Mucosa of stomach (tissue), 1 donor: Measurements from ENCODE around the gene UNC5C.

Experiments
- H3K27me3 ChIP-seq: one replicate; pipeline ENCODE4 v1.7.0; 2013; ENCODE audit warnings: mild to moderate bottlenecking, low read length; ENCODE audit not compliant: control insufficient read depth, insufficient read depth
- H3K36me3 ChIP-seq: one replicate; pipeline ENCODE4 v1.7.0; 2013; ENCODE audit warnings: low read length; ENCODE audit not compliant: control insufficient read depth, insufficient read depth
- H3K4me1 ChIP-seq: one replicate; pipeline ENCODE4 v1.7.0; 2013; ENCODE audit warnings: mild to moderate bottlenecking, low read length; ENCODE audit not compliant: control insufficient read depth, insufficient read depth
- H3K4me3 ChIP-seq: one replicate; pipeline ENCODE4 v1.7.0; 2013; ENCODE audit warnings: low read length
- H3K9ac ChIP-seq: one replicate; pipeline ENCODE4 v1.7.0; 2013; ENCODE audit warnings: mild to moderate bottlenecking, low read length, moderate library complexity
- H3K9me3 ChIP-seq: one replicate; pipeline ENCODE4 v1.7.0; 2013; ENCODE audit warnings: mild to moderate bottlenecking, low read length, moderate library complexity; ENCODE audit not compliant: control insufficient read depth
- donor health status: Pancreatic carcinoma.

UNC5C gene

DNA sequence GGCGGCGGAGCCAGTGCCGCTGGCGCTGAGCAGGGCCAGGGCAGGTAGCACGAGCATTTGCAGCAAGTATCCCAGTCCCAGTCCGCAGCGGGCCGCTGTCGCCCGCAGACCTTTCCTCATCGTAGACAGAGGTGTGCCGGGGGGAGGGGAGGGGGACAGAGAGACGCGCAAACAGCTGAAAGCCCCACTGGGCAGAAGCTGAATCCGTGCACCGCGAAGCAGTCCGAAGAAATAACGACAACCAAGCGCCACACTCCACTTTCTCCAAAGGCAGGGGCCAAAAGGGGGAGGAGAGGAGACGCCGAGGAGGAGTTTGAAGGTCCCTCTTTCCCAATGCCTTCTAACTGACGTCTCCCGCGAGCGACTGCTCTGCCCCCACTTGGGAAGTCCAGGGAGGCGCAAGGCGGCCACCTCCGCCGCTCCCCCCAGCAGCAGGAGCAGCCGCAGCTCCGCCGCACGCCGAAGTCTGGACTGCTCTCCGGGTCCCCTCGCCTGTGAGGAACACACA lies at the start of gene UNC5C:
UNC5C (minus strand) TSS at position 236 of the 508 bp plus-strand sequence.
- H3K27me3 ChIP-seq: peaks cover 33% of the 10 kb centered on the region
- peak within 1 kb of the TSS; percentile 55 for H3K9ac ChIP-seq

DNA sequence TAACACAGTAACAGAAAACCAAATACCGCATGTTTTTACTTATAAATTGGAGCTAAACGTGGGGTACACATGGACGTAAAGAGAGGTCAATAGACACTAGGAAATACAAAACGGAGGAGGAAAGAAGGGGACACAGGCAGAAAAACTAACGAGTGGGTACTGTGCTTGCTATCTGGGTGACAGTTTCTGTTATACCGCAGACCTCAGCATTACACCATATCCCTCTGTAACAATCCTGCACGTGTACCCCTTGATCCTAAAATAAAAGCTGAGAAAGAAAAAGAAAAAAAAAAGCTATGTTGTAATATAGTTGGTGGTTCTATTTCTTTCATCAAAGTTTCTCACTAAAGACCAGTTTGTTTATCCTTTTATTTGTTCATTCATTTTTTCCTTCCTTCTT lies 47.9 kb upstream of the UNC5C start:
- Histone ChIP-seq H3K9me3 (no peaks in the 10 kb centered on the region), H3K4me1 (no peaks in the 10 kb centered on the region), H3K4me3 (no peak overlapping the region)

More for the DNA sequence above, at the start of gene UNC5C:
- Histone ChIP-seq H3K9me3 (no peaks in the 10 kb centered on the region), H3K36me3 (no peaks in the 10 kb centered on the region), H3K4me3 (no peak within 1 kb of the TSS), H3K4me1 (no peaks in the 10 kb centered on the region)

DNA sequence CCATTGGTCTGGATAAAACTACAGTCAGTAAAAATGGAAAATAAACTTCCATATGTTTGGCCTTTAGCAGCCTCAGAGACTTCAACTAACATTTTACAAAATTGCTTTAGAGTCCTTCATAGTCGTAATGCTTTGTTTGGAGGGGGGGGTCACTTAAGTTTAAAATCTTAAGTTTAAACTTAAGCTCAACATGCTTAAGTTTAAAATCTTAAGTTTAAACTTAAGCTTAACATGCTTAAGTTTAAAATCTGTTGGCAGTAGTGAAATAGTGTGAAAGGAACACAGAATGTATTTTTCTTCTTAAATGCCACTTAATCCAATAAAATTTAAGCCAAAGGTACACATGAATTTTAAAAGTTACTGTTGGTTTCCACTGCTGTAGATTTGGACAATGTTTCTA lies 45.9 kb upstream of the UNC5C start:
- Histone ChIP-seq H3K4me3 (no peak overlapping the region), H3K9me3 (no peaks in the 10 kb centered on the region), H3K9ac (no peak overlapping the region), H3K27me3 (no peaks in the 10 kb centered on the region), H3K36me3 (no peaks in the 10 kb centered on the region), H3K4me1 (no peaks in the 10 kb centered on the region)

More for the DNA sequence above, 47.9 kb upstream of the UNC5C start:
- Histone ChIP-seq H3K27me3 (no peaks in the 10 kb centered on the region), H3K9ac (no peak overlapping the region), H3K36me3 (no peaks in the 10 kb centered on the region)

DNA sequence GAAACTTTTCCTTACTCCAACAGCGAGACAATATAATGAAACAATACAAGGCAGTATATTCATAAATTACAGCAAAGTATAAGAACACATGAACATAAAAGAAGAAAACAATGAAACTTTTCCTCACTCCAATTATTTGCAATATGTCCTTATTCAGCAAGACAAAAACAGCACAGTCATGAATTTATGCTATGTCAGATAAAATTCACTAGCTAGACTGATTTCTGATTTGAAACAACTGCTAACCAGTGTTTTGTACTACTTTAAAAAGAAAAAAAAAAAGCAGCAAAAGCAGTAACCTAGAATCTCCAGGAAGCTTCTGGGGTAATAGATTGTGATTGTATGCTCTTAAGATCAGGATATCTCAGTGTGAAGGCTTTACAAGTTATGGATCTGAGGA lies 45.2 kb upstream of the UNC5C start:
- Histone ChIP-seq H3K9me3 (no peaks in the 10 kb centered on the region), H3K27me3 (no peaks in the 10 kb centered on the region), H3K4me1 (no peaks in the 10 kb centered on the region), H3K4me3 (no peak overlapping the region), H3K36me3 (no peaks in the 10 kb centered on the region), H3K9ac (no peak overlapping the region)

DNA sequence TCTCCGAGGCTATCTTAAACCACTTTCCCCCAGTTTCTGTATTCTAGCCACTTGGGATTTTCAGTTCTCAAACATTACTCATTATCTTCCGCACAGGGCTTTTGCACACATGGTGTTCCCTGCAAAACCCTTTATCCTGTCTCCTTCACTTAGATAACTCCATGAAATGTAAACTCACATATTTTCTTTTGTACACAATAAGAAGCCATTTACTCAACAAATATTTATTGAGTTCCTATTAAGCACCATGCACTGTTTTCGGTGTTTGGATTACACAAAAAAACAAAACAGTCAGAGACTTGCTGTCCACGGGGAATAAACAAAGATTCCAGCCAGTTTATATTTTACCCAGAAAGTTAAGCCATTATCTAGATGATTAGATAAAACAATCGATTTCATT lies 42.5 kb upstream of the UNC5C start:
- no peak overlapping the region for H3K4me3 ChIP-seq
- H3K9me3 ChIP-seq: no peaks in the 10 kb centered on the region
- no peaks in the 10 kb centered on the region for H3K36me3 ChIP-seq
- H3K4me1 ChIP-seq: no peaks in the 10 kb centered on the region
- no peak overlapping the region for H3K9ac ChIP-seq
- H3K27me3 ChIP-seq: no peaks in the 10 kb centered on the region

DNA sequence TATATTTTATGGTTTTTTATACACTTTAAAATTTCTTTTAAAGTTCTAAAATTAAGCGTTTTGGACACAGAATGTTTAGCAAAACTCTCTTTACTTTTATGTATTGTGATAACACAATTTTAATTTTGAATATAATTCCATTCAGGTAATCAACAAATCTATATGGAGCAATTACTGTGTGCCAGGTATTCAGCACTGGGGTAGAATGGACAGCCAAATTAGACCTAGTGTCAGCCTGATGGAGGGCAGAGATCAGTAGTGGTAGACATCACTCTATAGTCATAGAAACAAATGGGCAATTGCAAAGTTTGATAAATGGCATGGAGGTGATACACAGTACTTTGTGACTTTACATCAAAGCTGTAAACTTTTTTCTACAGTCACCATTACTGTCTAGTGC lies 41.8 kb upstream of the UNC5C start:
- Histone ChIP-seq H3K36me3 (no peaks in the 10 kb centered on the region), H3K27me3 (no peaks in the 10 kb centered on the region), H3K9ac (no peak overlapping the region), H3K4me3 (no peak overlapping the region), H3K9me3 (no peaks in the 10 kb centered on the region), H3K4me1 (no peaks in the 10 kb centered on the region)

DNA sequence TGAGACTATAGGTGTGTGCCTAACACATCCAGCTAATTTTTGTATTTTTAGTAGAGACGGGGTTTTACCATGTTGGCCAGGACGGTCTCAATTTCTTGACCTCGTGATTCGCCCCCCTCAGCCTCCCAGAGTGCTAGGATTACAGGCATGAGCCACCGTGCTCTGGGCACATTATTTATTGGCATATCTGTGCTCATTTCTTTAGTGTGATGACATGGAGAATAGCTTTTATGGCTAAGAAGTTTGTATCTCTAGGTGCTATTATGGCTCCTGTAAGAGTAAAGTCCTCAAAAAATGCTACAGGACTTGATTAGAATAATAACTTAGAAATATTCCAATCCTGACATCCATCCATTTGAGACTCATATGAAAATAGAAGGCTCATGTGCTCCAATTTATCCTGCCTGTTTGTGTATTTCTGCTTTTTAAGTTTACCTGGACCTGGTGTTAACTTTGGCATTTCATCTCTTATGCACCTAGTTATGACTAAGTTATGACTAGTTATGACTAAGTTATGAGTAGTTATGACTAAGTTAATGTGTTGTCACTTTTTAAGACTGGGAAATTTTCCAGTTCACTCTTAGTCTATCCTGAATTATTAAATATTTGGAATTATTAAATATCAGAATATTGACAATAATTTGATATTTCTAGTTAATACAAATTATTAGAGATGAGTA lies 36.4 kb upstream of the UNC5C start:
- Histone ChIP-seq H3K9ac (no peak overlapping the region), H3K4me1 (no peaks in the 10 kb centered on the region), H3K36me3 (no peaks in the 10 kb centered on the region), H3K9me3 (no peaks in the 10 kb centered on the region), H3K4me3 (no peak overlapping the region), H3K27me3 (no peaks in the 10 kb centered on the region)

DNA sequence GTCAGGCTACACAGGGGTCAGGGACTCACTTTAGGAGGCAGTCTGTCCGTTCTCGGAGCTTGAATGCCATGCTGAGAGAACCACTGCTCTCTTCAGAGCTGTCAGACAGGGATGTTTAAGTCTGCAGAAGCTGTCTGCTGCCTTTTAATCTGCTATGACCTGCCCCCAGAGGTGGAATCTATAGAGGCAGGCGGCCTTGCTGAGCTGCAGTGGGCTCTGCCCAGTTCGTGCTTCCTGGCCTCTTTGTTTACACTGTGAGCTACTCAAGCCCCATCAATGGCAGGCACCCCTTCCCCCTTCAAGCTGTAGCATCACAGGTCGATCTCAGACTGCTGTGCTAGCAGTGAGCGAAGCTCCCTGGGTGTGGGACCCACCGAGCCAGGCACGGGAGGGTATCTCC lies 31.5 kb upstream of the UNC5C start:
- Histone ChIP-seq H3K9ac (no peak overlapping the region), H3K4me1 (no peaks in the 10 kb centered on the region), H3K27me3 (no peaks in the 10 kb centered on the region), H3K36me3 (no peaks in the 10 kb centered on the region), H3K9me3 (no peaks in the 10 kb centered on the region), H3K4me3 (no peak overlapping the region)

DNA sequence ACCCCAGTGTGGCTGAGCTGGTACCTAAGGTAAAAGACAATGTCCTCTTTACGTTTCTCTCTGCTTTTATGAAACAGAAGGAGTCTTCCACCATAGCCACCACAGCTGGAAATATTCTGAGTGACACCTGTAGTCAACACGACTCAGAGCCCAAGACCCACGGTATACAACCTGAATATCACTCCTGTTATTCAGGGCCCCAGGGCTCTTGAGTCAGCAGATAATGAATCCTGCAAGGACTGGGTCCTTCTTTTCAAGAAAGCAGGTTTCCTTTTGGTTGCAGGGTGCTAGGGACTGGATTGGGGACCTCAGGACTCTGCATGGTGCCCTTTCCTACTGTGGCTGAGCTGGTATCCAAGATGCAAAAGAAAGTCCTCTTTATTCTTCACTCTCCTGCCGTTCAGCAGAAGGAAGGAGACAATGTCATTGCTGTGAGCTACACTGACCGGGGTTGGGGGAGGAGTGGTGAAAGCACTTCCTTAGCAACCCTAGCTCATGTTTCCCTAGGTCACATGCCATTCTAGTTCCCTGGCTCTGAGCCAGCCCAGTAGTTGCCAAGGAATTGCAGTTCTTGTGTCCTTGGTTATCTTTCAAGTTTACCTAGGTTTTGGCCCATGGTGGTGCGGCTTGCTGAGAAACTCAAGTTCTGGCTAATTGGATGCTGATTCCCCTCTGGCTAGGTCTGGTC lies 23.7 kb upstream of the UNC5C start:
- Histone ChIP-seq H3K9ac (no peak overlapping the region), H3K9me3 (no peaks in the 10 kb centered on the region), H3K4me1 (no peaks in the 10 kb centered on the region), H3K4me3 (no peak overlapping the region), H3K27me3 (no peaks in the 10 kb centered on the region), H3K36me3 (no peaks in the 10 kb centered on the region)

DNA sequence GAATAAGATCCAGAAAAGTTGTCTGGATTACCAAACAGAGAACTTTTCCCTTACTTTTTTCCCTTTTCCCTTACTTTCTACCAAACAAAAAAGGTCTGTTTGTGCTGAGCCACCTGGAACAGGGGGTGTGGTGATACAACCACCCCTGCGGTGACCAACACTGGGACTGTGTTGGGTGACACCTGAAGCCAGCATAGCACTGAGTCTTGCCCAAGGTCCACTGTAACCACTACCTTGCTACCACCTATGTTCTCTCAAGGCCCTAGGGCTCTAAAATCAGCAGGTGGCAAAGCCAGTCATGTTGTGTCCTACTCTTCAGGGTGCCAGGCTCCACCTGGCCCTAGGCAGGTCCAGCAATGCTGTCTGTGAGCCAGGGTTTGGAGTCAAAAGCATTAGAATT lies 22.8 kb upstream of the UNC5C start:
- no peaks in the 10 kb centered on the region for H3K36me3 ChIP-seq
- no peaks in the 10 kb centered on the region for H3K4me1 ChIP-seq
- no peaks in the 10 kb centered on the region for H3K27me3 ChIP-seq
- H3K4me3 ChIP-seq: no peak overlapping the region
- no peak overlapping the region for H3K9ac ChIP-seq
- H3K9me3 ChIP-seq: no peaks in the 10 kb centered on the region

DNA sequence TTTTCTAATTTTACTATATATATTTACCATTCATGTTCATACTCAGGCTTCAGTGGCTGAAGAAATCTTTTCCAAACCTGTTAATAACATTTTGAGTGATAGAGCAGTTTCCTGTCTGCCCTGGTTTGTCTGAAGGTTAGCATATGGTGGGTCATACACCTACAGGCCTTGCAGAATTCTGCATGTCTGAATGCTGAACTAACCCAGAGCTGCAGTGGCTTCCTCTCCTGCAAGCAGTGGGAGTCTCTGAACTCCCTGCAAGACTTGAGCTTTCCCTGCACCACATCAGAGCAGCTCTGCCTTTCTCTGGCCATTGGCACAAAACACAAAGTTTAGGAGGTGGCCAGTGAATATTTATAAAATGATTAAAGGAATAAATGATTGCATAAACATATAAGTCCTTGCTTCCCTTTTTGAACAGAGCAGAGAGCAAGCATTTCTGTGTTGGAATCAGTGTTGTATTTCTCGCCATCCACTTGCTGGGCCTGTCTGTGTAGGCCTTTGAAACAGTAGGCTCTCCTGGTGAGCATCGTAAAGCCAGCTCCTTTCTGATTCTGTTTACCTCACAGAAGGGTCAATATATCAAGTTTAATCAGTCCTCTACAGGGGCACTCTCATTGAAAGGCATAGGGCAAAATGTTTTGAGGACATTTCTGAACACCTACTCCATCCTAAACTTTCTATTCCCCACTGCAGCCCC lies 15.0 kb upstream of the UNC5C start:
- H3K4me3 ChIP-seq: no peak overlapping the region

DNA sequence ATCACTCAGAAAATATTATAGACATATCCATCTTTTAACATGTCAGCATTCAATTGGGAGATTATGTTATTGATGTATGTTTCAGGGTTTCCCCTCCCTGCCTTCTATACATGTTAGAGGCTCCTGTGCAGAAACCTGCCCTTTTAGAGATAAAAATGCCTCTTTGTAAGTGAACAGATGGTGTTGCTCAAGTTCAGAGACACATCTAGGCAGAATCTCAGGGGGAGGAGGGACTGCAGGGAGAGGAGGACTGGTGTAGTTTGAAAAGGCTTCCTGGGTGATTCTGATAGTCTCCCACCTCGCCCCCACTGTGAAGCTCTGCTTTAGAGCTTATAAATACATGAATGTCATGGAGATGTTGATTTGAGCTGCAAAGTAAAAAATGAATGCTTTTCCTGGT lies 12.0 kb upstream of the UNC5C start:
- Histone ChIP-seq H3K27me3 (no peaks in the 10 kb centered on the region), H3K4me3 (no peak overlapping the region), H3K9ac (no peak overlapping the region), H3K9me3 (no peaks in the 10 kb centered on the region), H3K36me3 (no peaks in the 10 kb centered on the region), H3K4me1 (no peaks in the 10 kb centered on the region)

More for the DNA sequence above, 15.0 kb upstream of the UNC5C start:
- H3K27me3 ChIP-seq: no peaks in the 10 kb centered on the region
- no peaks in the 10 kb centered on the region for H3K4me1 ChIP-seq
- no peak overlapping the region for H3K9ac ChIP-seq
- H3K36me3 ChIP-seq: no peaks in the 10 kb centered on the region
- no peaks in the 10 kb centered on the region for H3K9me3 ChIP-seq
